Mesothelial cell of epicardium (in vitro differentiated cells): ENCODE measurements around the gene CABP4. TPM values are rescaled to one million over a fixed set of nuclear protein-coding genes. Genes with fewer than 3 reads are reported as not detected.
A peak's percentile ranks its signal among the peaks of the same experiment; 100 is the strongest.

Experiments
- DNase-seq, 2 experiments: peaks; one replicate each; pipeline ENCODE4 v3.0.0; 2021; ENCODE audit warnings: low spot score in 2 of 2; ENCODE audit not compliant: unreplicated experiment in 2 of 2
- H3K27ac Mint-ChIP-seq: 2 replicates; pipeline ENCODE4 v1.8.0; 2021; ENCODE audit warnings: mixed read lengths
- H3K27me3 Mint-ChIP-seq: 2 replicates; pipeline ENCODE4 v1.8.0; 2021; ENCODE audit warnings: low read depth, mixed read lengths
- H3K36me3 Mint-ChIP-seq: 2 replicates; pipeline ENCODE4 v1.8.0; 2021; ENCODE audit warnings: mixed read lengths
- H3K4me1 Mint-ChIP-seq: 2 replicates; pipeline ENCODE4 v1.8.0; 2021; ENCODE audit warnings: mixed read lengths
- H3K4me3 Mint-ChIP-seq: 2 replicates; pipeline ENCODE4 v1.8.0; 2021; ENCODE audit warnings: mild to moderate bottlenecking, moderate library complexity, mixed read lengths
- H3K9me3 Mint-ChIP-seq: 2 replicates; pipeline ENCODE4 v1.8.0; 2021; ENCODE audit warnings: mixed read lengths
- CTCF ChIP-seq: fragments of 200-600 bp; sonication (generic); IDR thresholded peaks from one replicate; pipeline ENCODE4 v1.5.0; 2021; ENCODE audit warnings: antibody characterized with exemption; ENCODE audit not compliant: unreplicated experiment
- total RNA-seq: library from RNA; stranded (reverse); gene quantifications from 3 replicates; pipeline ENCODE4 v1.2.1, GENCODE V29; 2021

The CABP4 gene
- total RNA-seq, 1 donor from 2014 or later: 0.29 TPM

GRCh38 chr11:67441098-67441563 lies 14.0 kb upstream of the CABP4 start:
- no peaks in the 10 kb centered on the region for H3K9me3 Mint-ChIP-seq
- H3K4me3 Mint-ChIP-seq: peak overlapping the region; percentile 30
- H3K36me3 Mint-ChIP-seq: no peaks in the 10 kb centered on the region
- H3K27ac Mint-ChIP-seq: no peak overlapping the region
- H3K4me1 Mint-ChIP-seq: peaks cover 17% of the 10 kb centered on the region
- no peak for DNase-seq
- no peaks in the 10 kb centered on the region for H3K27me3 Mint-ChIP-seq
- no peak for TF ChIP-seq CTCF

- no peak for DNase-seq
- H3K4me3 Mint-ChIP-seq: peak overlapping the region; percentile 81
- H3K9me3 Mint-ChIP-seq: no peaks in the 10 kb centered on the region
- no peaks in the 10 kb centered on the region for H3K27me3 Mint-ChIP-seq
- H3K36me3 Mint-ChIP-seq: no peaks in the 10 kb centered on the region
- TF ChIP-seq CTCF: no peak
- H3K27ac Mint-ChIP-seq: peak overlapping the region; percentile 19
- H3K4me1 Mint-ChIP-seq: peaks cover 14% of the 10 kb centered on the region
Measured at GRCh38 chr11:67441731-67442351, 13.3 kb upstream of the CABP4 start.

- Mint-ChIP-seq H3K27me3 (no peaks in the 10 kb centered on the region), H3K9me3 (no peaks in the 10 kb centered on the region), H3K4me1 (peaks cover 14% of the 10 kb centered on the region), H3K36me3 (no peaks in the 10 kb centered on the region), H3K4me3 (peak overlapping the region; percentile 81), H3K27ac (peak overlapping the region; percentile 97)
- no peak for TF ChIP-seq CTCF
- DNase-seq: no peak
Measured at GRCh38 chr11:67442504-67443404, 12.4 kb upstream of the CABP4 start.

- no peak for TF ChIP-seq CTCF
- Mint-ChIP-seq H3K4me3 (peak overlapping the region; percentile 80), H3K9me3 (no peaks in the 10 kb centered on the region), H3K27me3 (no peaks in the 10 kb centered on the region), H3K36me3 (no peaks in the 10 kb centered on the region), H3K4me1 (peaks cover 14% of the 10 kb centered on the region), H3K27ac (peak overlapping the region; percentile 77)
- no peak for DNase-seq
Measured at GRCh38 chr11:67445515-67445914, 9.6 kb upstream of the CABP4 start.

GRCh38 chr11:67448220-67448609 lies 6.9 kb upstream of the CABP4 start:
- Mint-ChIP-seq H3K4me1 (peaks cover 8% of the 10 kb centered on the region), H3K27me3 (no peaks in the 10 kb centered on the region), H3K9me3 (no peaks in the 10 kb centered on the region), H3K27ac (peak overlapping the region; percentile 21), H3K4me3 (no peak overlapping the region), H3K36me3 (no peaks in the 10 kb centered on the region)
- no peak for TF ChIP-seq CTCF
- DNase-seq: no peak
